Lower lobe of right lung (tissue), 2 donors: Measurements from ENCODE around the gene MDFIC2. TPM values are rescaled to one million over a fixed set of nuclear protein-coding genes. Genes with fewer than 3 reads are reported as not detected.

Experiments used
- ATAC-seq, 2 donors: fragments of 200-7000 bp; cut with Tn5 transposase; one replicate each; pipeline ENCODE4 v1.9.1; 2020 to 2022; ENCODE audit warnings: mild to moderate bottlenecking in 2 of 2, moderate library complexity in 2 of 2
- DNase-seq: peaks from one replicate; pipeline ENCODE4 v3.0.0-alpha.2; 2020
- H3K27ac ChIP-seq: fragments of 200-600 bp; one replicate; pipeline ENCODE4 v1.8.0; 2022
- H3K27me3 ChIP-seq: fragments of 200-600 bp; one replicate; pipeline ENCODE4 v1.8.0; 2022; ENCODE audit warnings: low read depth
- H3K36me3 ChIP-seq: fragments of 200-600 bp; one replicate; pipeline ENCODE4 v1.8.0; 2022; ENCODE audit warnings: mild to moderate bottlenecking
- H3K4me1 ChIP-seq: fragments of 200-600 bp; one replicate; pipeline ENCODE4 v1.8.0; 2022
- H3K4me3 ChIP-seq: fragments of 200-600 bp; one replicate; pipeline ENCODE4 v1.8.0; 2022; ENCODE audit warnings: mild to moderate bottlenecking
- H3K9me3 ChIP-seq: fragments of 200-600 bp; one replicate; pipeline ENCODE4 v1.8.0; 2022
- CTCF ChIP-seq: fragments of 200-600 bp; IDR thresholded peaks from one replicate; pipeline ENCODE4 v1.8.0; 2022; ENCODE audit warnings: antibody characterized with exemption, mild to moderate bottlenecking
- intact Hi-C: fragments of 100-400 bp; cut with DNase I; formaldehyde crosslinking; loops from one replicate; pipeline ENCODE4 v1.11.0; 2022
- total RNA-seq: library from RNA; stranded (reverse); fragmentation: NEBNext Ultra II Directional; extraction: Animal tissue kit (Norgen Biotek cat#: 25700); gene quantifications from one replicate; pipeline ENCODE4 v1.2.1, GENCODE V29; 2021
- donor health status: DM: no; HTN: yes; CAD: no; lungs with severe emphysema.

Gene MDFIC2
- total RNA-seq, 1 donor from 2014 or later, result not detected

GRCh38 chr3:70256566-70256965 lies 55.9 kb downstream of the MDFIC2 start:
- H3K36me3 ChIP-seq, result no peaks in the 10 kb centered on the region
- no peak for TF ChIP-seq CTCF
- no peaks in the 10 kb centered on the region for H3K9me3 ChIP-seq
- intact Hi-C loops, result no loop called here
- DNase-seq (no peak), ATAC-seq (no peak)
- no peak overlapping the region for H3K27ac ChIP-seq
- no peak overlapping the region for H3K4me3 ChIP-seq
- H3K27me3 ChIP-seq, result no peaks in the 10 kb centered on the region
- no peaks in the 10 kb centered on the region for H3K4me1 ChIP-seq

GRCh38 chr3:70250492-70250891 lies 61.9 kb downstream of the MDFIC2 start:
- no peaks in the 10 kb centered on the region for H3K9me3 ChIP-seq
- no peaks in the 10 kb centered on the region for H3K36me3 ChIP-seq
- no peak for TF ChIP-seq CTCF
- no peaks in the 10 kb centered on the region for H3K4me1 ChIP-seq
- no peak for ATAC-seq
- no peak for DNase-seq
- intact Hi-C loops, result no loop called here
- no peak overlapping the region for H3K27ac ChIP-seq
- no peak overlapping the region for H3K4me3 ChIP-seq
- no peaks in the 10 kb centered on the region for H3K27me3 ChIP-seq

- ATAC-seq (no peak), DNase-seq (no peak)
- Histone ChIP-seq H3K27me3 (no peaks in the 10 kb centered on the region), H3K36me3 (no peaks in the 10 kb centered on the region), H3K9me3 (no peaks in the 10 kb centered on the region), H3K27ac (no peak overlapping the region), H3K4me1 (no peaks in the 10 kb centered on the region), H3K4me3 (no peak overlapping the region)
- intact Hi-C loops, result no loop called here
- no peak for TF ChIP-seq CTCF
These were observed 62.8 kb downstream of the MDFIC2 start for GRCh38 chr3:70249509-70250160.

GRCh38 chr3:70248856-70249255 lies 63.6 kb downstream of the MDFIC2 start:
- DNase-seq, result no peak
- intact Hi-C loops, result no loop called here
- no peak for TF ChIP-seq CTCF
- Histone ChIP-seq H3K4me1 (no peaks in the 10 kb centered on the region), H3K9me3 (no peaks in the 10 kb centered on the region), H3K36me3 (no peaks in the 10 kb centered on the region), H3K4me3 (no peak overlapping the region), H3K27ac (no peak overlapping the region), H3K27me3 (no peaks in the 10 kb centered on the region)
- no peak for ATAC-seq

- ATAC-seq (no peak), DNase-seq (no peak)
- H3K27ac ChIP-seq, result no peak overlapping the region
- H3K9me3 ChIP-seq, result no peaks in the 10 kb centered on the region
- no peak overlapping the region for H3K4me3 ChIP-seq
- intact Hi-C loops, result no loop called here
- H3K27me3 ChIP-seq, result no peaks in the 10 kb centered on the region
- no peaks in the 10 kb centered on the region for H3K36me3 ChIP-seq
- no peaks in the 10 kb centered on the region for H3K4me1 ChIP-seq
- TF ChIP-seq CTCF, result no peak
These were observed 64.5 kb downstream of the MDFIC2 start for GRCh38 chr3:70247955-70248354.
